CMK (cell line): Measurements from ENCODE around the gene SYT2.

Source experiments
- DNase-seq: peaks from one replicate; pipeline ENCODE4 v3.0.0-alpha.2; 2010; ENCODE audit warnings: low read depth

Gene SYT2

GRCh38 chr1:202704601-202705000 is 5.7 kb downstream of the SYT2 start:
- DNase-seq, result no peak

- DNase-seq, result no peak
These were observed 7.1 kb downstream of the SYT2 start for GRCh38 chr1:202703191-202703590.

- no peak for DNase-seq
These were observed 8.2 kb downstream of the SYT2 start for GRCh38 chr1:202702088-202702487.

- DNase-seq, result no peak
These were observed 9.1 kb downstream of the SYT2 start for GRCh38 chr1:202701200-202701599.

GRCh38 chr1:202700061-202700460 is 10.2 kb downstream of the SYT2 start:
- DNase-seq, result no peak

- peak; percentile 7 for DNase-seq
These were observed 12.0 kb downstream of the SYT2 start for GRCh38 chr1:202698276-202698675.

- DNase-seq, result no peak
These were observed 13.2 kb downstream of the SYT2 start for GRCh38 chr1:202697038-202697437.

- DNase-seq, result no peak
These were observed 15.9 kb downstream of the SYT2 start for GRCh38 chr1:202694314-202694713.

DNA sequence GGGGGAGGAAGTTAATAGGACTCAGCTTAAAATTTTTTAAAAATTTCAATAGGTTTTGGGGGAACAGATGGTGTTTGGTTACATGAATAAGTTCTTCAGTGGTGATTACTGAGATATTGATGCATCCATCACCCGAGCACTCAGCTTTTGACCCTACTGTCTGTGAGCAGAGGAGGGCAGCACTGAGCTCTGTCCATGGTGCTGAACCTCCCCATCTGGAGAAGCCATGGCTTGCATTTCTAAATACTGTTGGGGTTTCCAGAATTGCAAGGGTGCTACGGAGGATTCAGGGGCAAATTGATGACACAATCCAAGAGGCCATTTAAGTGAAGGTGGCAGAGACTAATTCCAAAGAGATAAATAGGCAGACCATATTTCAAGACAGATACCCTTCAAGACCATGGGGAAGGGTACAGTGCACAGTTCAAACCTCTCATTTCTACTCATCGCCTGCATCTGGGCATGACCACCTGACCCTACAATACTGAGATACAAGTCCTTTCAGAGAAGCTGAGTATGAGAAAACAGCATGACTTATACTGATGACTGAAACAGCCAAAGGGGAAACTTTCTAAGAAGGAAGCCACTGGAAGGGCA is 17.2 kb downstream of the SYT2 start:
- peak; percentile 54 for DNase-seq

- DNase-seq, result no peak
These were observed 18.4 kb downstream of the SYT2 start for GRCh38 chr1:202691816-202692215.

DNA sequence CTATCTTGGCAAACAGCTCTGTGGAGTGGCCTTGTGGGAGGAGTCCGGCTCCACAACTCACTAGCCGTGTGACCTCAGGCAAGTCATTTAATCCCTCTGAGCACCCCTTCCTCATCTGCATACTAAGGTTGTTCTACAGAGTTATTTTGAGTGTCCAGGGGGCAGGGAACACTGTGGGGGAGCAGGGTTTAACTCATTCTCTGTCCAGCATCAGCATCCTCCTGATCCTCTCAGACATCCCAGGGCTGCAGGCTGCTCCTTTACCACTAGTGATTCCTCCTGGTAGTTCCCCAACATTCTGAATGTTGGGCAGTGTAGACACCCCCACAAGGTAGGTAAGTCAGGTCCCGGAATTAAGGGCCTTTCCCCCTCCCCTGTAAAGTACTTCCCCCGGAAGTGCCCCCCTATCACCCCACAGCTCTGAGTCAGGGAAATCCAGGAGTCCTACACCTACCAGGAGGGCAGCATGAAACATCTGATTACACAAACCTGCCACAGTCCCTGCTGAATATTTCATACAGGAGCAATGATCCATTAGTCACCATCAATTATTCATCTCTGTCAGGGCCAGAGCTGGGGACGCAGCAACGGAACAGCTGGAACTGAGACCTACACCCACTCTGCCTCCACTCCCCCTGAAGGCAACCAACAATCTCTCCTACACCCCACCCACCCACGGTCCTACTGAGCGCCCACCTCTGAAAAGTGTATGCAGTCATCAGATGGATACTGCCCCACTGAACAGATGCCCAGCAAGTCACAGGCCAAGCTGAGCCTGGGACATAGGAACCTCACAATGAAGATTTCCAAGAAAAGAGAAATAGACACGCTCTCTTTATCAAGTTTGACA is 20.5 kb downstream of the SYT2 start:
- no peak for DNase-seq

GRCh38 chr1:202689082-202689481 is 21.2 kb downstream of the SYT2 start:
- DNase-seq, result no peak

- DNase-seq, result no peak
These were observed 21.9 kb downstream of the SYT2 start for GRCh38 chr1:202688401-202688800.

DNA sequence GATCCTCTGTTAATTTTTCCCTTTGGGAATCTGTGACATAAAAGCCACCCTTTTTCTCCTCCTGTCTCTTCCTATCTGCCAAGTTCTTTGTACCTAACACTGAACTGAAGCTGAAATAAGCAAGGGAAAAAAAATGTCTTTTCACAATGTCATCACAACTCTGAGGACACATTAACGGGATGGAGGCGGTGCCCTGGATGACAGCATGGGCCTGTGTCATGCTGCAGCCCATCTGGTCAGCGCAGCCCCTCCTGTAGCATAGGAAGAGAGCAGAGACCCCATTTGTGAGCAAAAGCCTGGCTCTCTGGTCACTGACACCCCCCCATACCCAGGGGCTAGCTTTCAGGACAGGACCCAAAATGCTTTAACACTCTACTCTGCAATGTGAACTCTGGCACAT is 22.5 kb downstream of the SYT2 start:
- DNase-seq, result no peak

GRCh38 chr1:202687370-202687769 is 22.9 kb downstream of the SYT2 start:
- no peak for DNase-seq

- DNase-seq, result no peak
These were observed 24.6 kb downstream of the SYT2 start for GRCh38 chr1:202685641-202686040.

GRCh38 chr1:202684716-202685115 is 25.5 kb downstream of the SYT2 start:
- DNase-seq, result no peak

GRCh38 chr1:202683029-202683428 is 27.2 kb downstream of the SYT2 start:
- DNase-seq, result no peak

GRCh38 chr1:202682477-202682876 is 27.8 kb downstream of the SYT2 start:
- no peak for DNase-seq

GRCh38 chr1:202681736-202682420 is 28.4 kb downstream of the SYT2 start:
- DNase-seq, result no peak

GRCh38 chr1:202680586-202681352 is 29.5 kb downstream of the SYT2 start:
- no peak for DNase-seq

DNA sequence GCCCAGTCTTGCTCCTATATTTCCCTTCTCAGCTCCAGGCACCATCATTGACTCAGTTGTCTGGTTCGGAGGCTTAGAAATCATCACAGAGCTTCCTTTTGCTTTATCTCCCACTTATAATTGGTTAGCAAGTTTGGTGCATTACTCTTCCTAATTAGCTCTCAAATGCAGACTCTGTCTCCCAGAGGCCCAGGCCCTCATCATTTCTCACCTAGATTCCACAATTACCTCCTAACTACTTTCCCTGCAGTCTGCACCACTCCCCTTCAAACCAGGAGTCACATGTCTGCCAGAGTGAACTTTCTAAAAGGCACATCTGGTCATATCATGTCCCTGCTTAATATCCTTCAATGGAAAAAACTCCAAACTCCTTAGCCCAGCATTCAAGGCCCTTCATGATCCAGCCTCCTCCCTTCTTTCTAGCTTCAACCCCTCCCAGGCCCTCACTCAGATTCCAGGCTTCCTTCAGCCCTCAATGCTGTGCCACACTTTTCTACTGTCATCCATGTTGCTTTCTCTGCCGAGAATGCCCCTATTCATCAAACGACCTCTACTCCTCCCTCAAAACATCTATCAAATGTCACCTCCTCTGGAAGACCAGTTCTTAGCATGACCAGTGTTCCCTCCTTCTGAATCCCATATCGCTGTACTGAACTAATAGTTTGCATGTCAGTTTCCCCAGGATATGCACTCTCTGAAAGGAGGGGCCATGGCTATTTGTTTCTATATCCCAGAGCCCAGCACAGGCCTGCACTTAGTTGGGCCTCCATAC is 30.7 kb downstream of the SYT2 start:
- DNase-seq, result no peak
